OCI-LY1 (cell line): ENCODE measurements around the gene SURF2.

Experiments used
- H2AFZ ChIP-seq: fragments of 200-600 bp; sonication (generic), shearing (Covaris generic); 2 replicates; pipeline ENCODE4 v1.6.0; 2014; ENCODE audit warnings: antibody characterized with exemption, mild to moderate bottlenecking, low read length
- H3F3A ChIP-seq: fragments of 200-600 bp; sonication (generic), shearing (Covaris generic); 2 replicates; pipeline ENCODE4 v1.6.0; 2014; ENCODE audit warnings: mild to moderate bottlenecking, antibody characterized with exemption, low read length, moderate library complexity; ENCODE audit not compliant: insufficient read depth
- H3K27ac ChIP-seq: fragments of 200-600 bp; sonication (generic); 2 replicates; pipeline ENCODE4 v1.5.1; 2014; ENCODE audit warnings: low read length, mixed run types, mild to moderate bottlenecking, low read depth; ENCODE audit not compliant: poor library complexity, severe bottlenecking
- H3K27me3 ChIP-seq: fragments of 200-600 bp; sonication (generic); 2 replicates; pipeline ENCODE4 v1.6.0; 2014; ENCODE audit warnings: antibody characterized with exemption, mild to moderate bottlenecking, low read length, moderate library complexity; ENCODE audit not compliant: insufficient read depth
- H3K36me3 ChIP-seq: fragments of 200-600 bp; sonication (generic); 2 replicates; pipeline ENCODE4 v1.6.1; 2014; ENCODE audit warnings: mild to moderate bottlenecking, antibody characterized with exemption, low read length, moderate library complexity, mixed read lengths; ENCODE audit not compliant: insufficient read depth
- H3K4me1 ChIP-seq: fragments of 200-600 bp; sonication (generic); 2 replicates; pipeline ENCODE4 v1.5.1; 2014; ENCODE audit warnings: mild to moderate bottlenecking, low read length, moderate library complexity; ENCODE audit not compliant: insufficient read depth, severe bottlenecking
- H3K4me2 ChIP-seq: fragments of 200-600 bp; sonication (generic), shearing (Covaris generic); 2 replicates; pipeline ENCODE4 v1.6.1; 2014; ENCODE audit warnings: low read length
- H3K4me3 ChIP-seq: fragments of 200-600 bp; sonication (generic); 2 replicates; pipeline ENCODE4 v1.5.1; 2014; ENCODE audit warnings: low read length, low read depth, mild to moderate bottlenecking, mixed read lengths; ENCODE audit not compliant: poor library complexity, severe bottlenecking
- H3K79me2 ChIP-seq: fragments of 200-600 bp; shearing (Covaris generic); 2 replicates; pipeline ENCODE4 v1.6.1; 2016; ENCODE audit warnings: mixed run types, low read length, mixed read lengths; ENCODE audit not compliant: insufficient read depth
- H3K9ac ChIP-seq: fragments of 200-600 bp; sonication (generic), shearing (Covaris generic); 2 replicates; pipeline ENCODE4 v1.6.1; 2014; ENCODE audit warnings: mild to moderate bottlenecking, low read length, mixed read lengths
- H3K9me2 ChIP-seq: fragments of 200-600 bp; sonication (generic), shearing (Covaris generic); 2 replicates; pipeline ENCODE4 v1.6.1; 2014; ENCODE audit warnings: low read depth, mild to moderate bottlenecking, low read length, mixed read lengths
- H3K9me3 ChIP-seq: fragments of 200-600 bp; shearing (Covaris generic); 2 replicates; pipeline ENCODE4 v1.6.1; 2014; ENCODE audit warnings: low read length, mixed read lengths
- H4K20me1 ChIP-seq: fragments of 200-600 bp; sonication (generic), shearing (Covaris generic); 2 replicates; pipeline ENCODE4 v1.6.0; 2016; ENCODE audit warnings: mild to moderate bottlenecking, low read length; ENCODE audit not compliant: insufficient read depth
- EZH2 ChIP-seq: fragments of 200-600 bp; sonication (generic), shearing (Covaris generic); IDR thresholded peaks from 2 replicates; pipeline ENCODE4 v1.8.0; 2017; ENCODE audit warnings: borderline replicate concordance, mixed run types, mild to moderate bottlenecking, antibody characterized with exemption, low read length, moderate library complexity, mixed read lengths
- TF ChIP-seq, protein P1 (sequence below): fragments of 200-600 bp; sonication (generic), shearing (Covaris generic); IDR thresholded peaks from 2 replicates; pipeline ENCODE4 v1.5.1; 2017; ENCODE audit warnings: mild to moderate bottlenecking, antibody characterized with exemption, low read length, moderate library complexity, mixed read lengths

The SURF2 gene

DNA sequence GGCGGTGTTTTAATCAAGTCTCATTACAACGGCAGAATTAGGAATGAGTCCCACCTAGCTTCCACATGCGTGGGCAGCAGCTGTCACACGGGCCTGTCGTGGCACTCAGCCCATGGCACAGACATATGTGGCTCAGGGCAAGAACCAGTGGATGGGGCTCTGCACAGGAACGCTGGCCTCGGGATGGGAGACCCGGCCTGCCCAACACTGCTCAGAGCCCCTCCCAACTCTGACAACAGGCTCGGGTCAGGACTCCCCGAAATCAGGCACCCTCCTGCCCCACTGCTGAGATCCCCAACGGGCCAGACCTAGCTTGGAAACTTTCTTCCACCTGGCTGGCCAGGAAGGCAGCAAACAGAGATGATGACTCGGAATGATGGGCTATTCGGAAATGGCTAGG, 15.4 kb upstream of the SURF2 start:
- Histone ChIP-seq H3K27me3 (no peaks in the 10 kb centered on the region), H3K4me1 (peaks cover 24% of the 10 kb centered on the region), H3K79me2 (no peaks in the 10 kb centered on the region), H3K9me3 (no peaks in the 10 kb centered on the region), H2AFZ (no peak overlapping the region), H3K4me3 (no peak overlapping the region), H4K20me1 (no peaks in the 10 kb centered on the region), H3K9me2 (no peaks in the 10 kb centered on the region), H3F3A (no peaks in the 10 kb centered on the region), H3K27ac (peak overlapping the region; percentile 44), H3K36me3 (peaks cover 73% of the 10 kb centered on the region), H3K9ac (no peak overlapping the region), H3K4me2 (no peak overlapping the region)
- TF ChIP-seq, protein P1, sequence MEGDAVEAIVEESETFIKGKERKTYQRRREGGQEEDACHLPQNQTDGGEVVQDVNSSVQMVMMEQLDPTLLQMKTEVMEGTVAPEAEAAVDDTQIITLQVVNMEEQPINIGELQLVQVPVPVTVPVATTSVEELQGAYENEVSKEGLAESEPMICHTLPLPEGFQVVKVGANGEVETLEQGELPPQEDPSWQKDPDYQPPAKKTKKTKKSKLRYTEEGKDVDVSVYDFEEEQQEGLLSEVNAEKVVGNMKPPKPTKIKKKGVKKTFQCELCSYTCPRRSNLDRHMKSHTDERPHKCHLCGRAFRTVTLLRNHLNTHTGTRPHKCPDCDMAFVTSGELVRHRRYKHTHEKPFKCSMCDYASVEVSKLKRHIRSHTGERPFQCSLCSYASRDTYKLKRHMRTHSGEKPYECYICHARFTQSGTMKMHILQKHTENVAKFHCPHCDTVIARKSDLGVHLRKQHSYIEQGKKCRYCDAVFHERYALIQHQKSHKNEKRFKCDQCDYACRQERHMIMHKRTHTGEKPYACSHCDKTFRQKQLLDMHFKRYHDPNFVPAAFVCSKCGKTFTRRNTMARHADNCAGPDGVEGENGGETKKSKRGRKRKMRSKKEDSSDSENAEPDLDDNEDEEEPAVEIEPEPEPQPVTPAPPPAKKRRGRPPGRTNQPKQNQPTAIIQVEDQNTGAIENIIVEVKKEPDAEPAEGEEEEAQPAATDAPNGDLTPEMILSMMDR: no peak
- no peak for TF ChIP-seq EZH2

DNA sequence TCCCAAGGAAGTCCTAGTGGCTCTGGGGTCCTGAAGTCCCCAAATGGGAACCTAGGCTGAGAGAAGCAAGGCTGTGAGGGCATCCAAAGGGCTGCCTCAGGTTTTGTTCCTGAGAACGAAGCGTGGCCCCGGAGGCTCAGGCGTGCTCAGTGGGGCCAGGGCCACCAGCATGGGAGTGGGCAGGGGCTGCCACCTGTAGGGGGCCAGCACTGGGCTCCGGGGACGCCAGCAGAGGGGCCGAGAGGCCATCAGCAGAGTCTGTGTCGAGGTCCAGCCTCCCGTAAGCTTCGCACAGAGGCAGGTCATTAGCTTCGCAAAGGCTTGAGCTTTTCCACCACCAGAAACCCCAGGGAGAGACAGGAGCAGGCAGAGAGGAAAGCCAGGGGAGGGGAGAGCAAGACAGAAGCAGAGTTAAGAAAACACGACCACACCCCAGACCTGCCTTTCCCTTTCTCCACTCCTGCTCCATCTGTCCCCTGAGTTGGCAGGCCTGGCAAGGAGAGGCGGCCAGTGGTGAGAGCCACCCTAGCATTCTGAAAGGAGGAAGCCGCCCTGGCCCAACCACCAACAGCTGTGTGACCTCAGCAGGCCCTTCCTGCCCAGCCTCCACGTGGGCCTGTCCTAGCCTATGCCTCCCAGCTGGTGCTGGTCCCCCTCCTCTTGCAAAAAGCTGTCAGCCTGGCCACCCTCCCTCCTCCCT, 14.8 kb upstream of the SURF2 start:
- Histone ChIP-seq H3K4me3 (no peak overlapping the region), H3K4me2 (no peak overlapping the region), H3K9ac (no peak overlapping the region), H4K20me1 (no peaks in the 10 kb centered on the region), H3K27ac (no peak overlapping the region), H3K79me2 (no peaks in the 10 kb centered on the region), H3K27me3 (no peaks in the 10 kb centered on the region), H3F3A (no peaks in the 10 kb centered on the region), H3K4me1 (peaks cover 27% of the 10 kb centered on the region), H3K36me3 (peaks cover 75% of the 10 kb centered on the region), H3K9me2 (no peaks in the 10 kb centered on the region), H3K9me3 (no peaks in the 10 kb centered on the region), H2AFZ (no peak overlapping the region)
- no peak for TF ChIP-seq EZH2
- TF ChIP-seq, protein P1: no peak

DNA sequence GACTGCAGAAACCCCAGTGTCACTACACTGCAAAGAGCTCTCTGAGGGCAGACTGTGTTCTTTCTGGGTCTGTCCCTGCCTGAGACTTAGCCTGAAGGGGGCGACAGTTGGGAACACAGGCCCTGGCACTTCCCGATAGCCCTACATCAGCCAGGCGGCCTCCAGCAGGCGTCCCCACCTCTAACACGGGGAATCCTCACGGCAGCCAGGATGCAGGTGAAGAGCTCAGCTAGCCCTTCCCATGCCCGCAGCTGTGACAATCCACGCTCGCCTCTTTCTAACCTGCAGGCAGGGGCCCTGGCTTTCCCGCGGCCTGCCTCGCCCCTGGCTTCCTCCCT, 14.3 kb upstream of the SURF2 start:
- no peak overlapping the region for H2AFZ ChIP-seq
- no peaks in the 10 kb centered on the region for H3F3A ChIP-seq
- H3K27me3 ChIP-seq: no peaks in the 10 kb centered on the region
- no peaks in the 10 kb centered on the region for H3K79me2 ChIP-seq
- no peak overlapping the region for H3K9ac ChIP-seq
- no peak overlapping the region for H3K27ac ChIP-seq
- no peak overlapping the region for H3K4me3 ChIP-seq
- no peak overlapping the region for H3K4me2 ChIP-seq
- H3K9me2 ChIP-seq: no peaks in the 10 kb centered on the region
- H3K36me3 ChIP-seq: peaks cover 75% of the 10 kb centered on the region
- H3K4me1 ChIP-seq: peaks cover 27% of the 10 kb centered on the region
- H3K9me3 ChIP-seq: no peaks in the 10 kb centered on the region
- no peaks in the 10 kb centered on the region for H4K20me1 ChIP-seq
- TF ChIP-seq, protein P1: peak; percentile 14; the same call in 1 of the 2 replicates
- no peak for TF ChIP-seq EZH2
